Measurements from ENCODE around the gene ZFYVE28. TPM values are rescaled to one million over a fixed set of nuclear protein-coding genes. Genes with fewer than 3 reads are reported as not detected.

Gene ZFYVE28
- total and polyA plus RNA-seq, 2 donors (not counting 1 experiment from before 2014, with no cell fraction given), result 5.8 to 12.1 TPM

GRCh38 chr4:2395038-2395437 lies 23.4 kb downstream of the ZFYVE28 start:
- intact Hi-C loops (cut with micrococcal nuclease), result no loop called here
- CTCF ChIA-PET, result no interaction called here
- H2AFZ ChIP-seq (ENCODE audit: insufficient read depth, low read depth, low read length, poor library complexity, severe bottlenecking), result no peak overlapping the region
- no peak overlapping the region for H3K9ac ChIP-seq (ENCODE audit: low read length)
- no peaks in the 10 kb centered on the region for H3K79me2 ChIP-seq (ENCODE audit: control insufficient read depth, insufficient read depth, low read length)
- peaks cover 17 to 25% of the 10 kb centered on the region in 2 donors for H3K4me1 ChIP-seq (ENCODE audit: control insufficient read depth in 2 of 2, insufficient read depth in 2 of 2, low read length in 2 of 2)
- POLR2A ChIA-PET, result no interaction called here
- H3K27ac ChIP-seq (ENCODE audit: low read length in 2 of 2), result no peak overlapping the region
- H3K9me3 ChIP-seq (ENCODE audit: control extremely low read depth in 1 of 3, control insufficient read depth in 2 of 3, insufficient read depth in 1 of 3, low read length in 2 of 3), result no peaks in the 10 kb centered on the region
- H3K4me3 ChIP-seq (ENCODE audit: control extremely low read depth in 1 of 5, extremely low read depth in 1 of 5, insufficient read depth in 1 of 5, low read depth in 2 of 5, low read length in 4 of 5), result no peak overlapping the region
- WGBS (ENCODE audit: insufficient coverage), result 88% methylated on average over 9 of the region's 9 CpGs
- peak overlapping the region; percentile 88 for H3K4me3 Mint-ChIP-seq
- no peak for ATAC-seq (ENCODE audit: low read depth)
- DNase-seq, result no peak
- peaks cover 0 to 21% (median 5%) of the 10 kb centered on the region in 4 experiments for H3K27me3 ChIP-seq (replicated peaks in 1 of 4; ENCODE audit: control extremely low read depth in 1 of 4, control insufficient read depth in 3 of 4, insufficient read depth in 4 of 4, low read length in 3 of 4)
- TF ChIP-seq EZH2 (IDR thresholded peaks at IDR 0.05; ENCODE audit: borderline replicate concordance, insufficient read depth, low read depth, low read length, poor library complexity, severe bottlenecking) (no peak), CTCF (IDR thresholded peaks at IDR 0.05) (no peak)
- no peaks in the 10 kb centered on the region for H3K36me3 ChIP-seq (replicated peaks in 1 of 2; ENCODE audit: control extremely low read depth in 1 of 2, control insufficient read depth in 1 of 2, extremely low read depth in 1 of 2, insufficient read depth in 2 of 2, low read length in 1 of 2)
- H3K27ac Mint-ChIP-seq, result peak overlapping the region; percentile 32
- no peaks in the 10 kb centered on the region for H3K9me3 Mint-ChIP-seq (ENCODE audit: insufficient read depth)
- no peaks in the 10 kb centered on the region for H4K20me1 ChIP-seq (ENCODE audit: control insufficient read depth, insufficient read depth, low read length, poor library complexity, severe bottlenecking)
- H3K4me2 ChIP-seq (replicated peaks; ENCODE audit: low read depth, low read length, poor library complexity, severe bottlenecking), result no peak overlapping the region
- H3K27me3 Mint-ChIP-seq, result peaks cover 14% of the 10 kb centered on the region
- H3K4me1 Mint-ChIP-seq, result peaks cover 40% of the 10 kb centered on the region

- DNase-seq (no peak), ATAC-seq (ENCODE audit: low read depth) (no peak)
- H3K9me3 Mint-ChIP-seq (ENCODE audit: insufficient read depth), result no peaks in the 10 kb centered on the region
- Histone ChIP-seq H3K27ac (ENCODE audit: low read length in 2 of 2) (no peak overlapping the region), H3K4me3 (ENCODE audit: control extremely low read depth in 1 of 5, extremely low read depth in 1 of 5, insufficient read depth in 1 of 5, low read depth in 2 of 5, low read length in 4 of 5) (no peak overlapping the region), H3K9ac (ENCODE audit: low read length) (no peak overlapping the region), H2AFZ (ENCODE audit: insufficient read depth, low read depth, low read length, poor library complexity, severe bottlenecking) (no peak overlapping the region), H3K9me3 (ENCODE audit: control extremely low read depth in 1 of 3, control insufficient read depth in 2 of 3, insufficient read depth in 1 of 3, low read length in 2 of 3) (no peaks in the 10 kb centered on the region), H4K20me1 (ENCODE audit: control insufficient read depth, insufficient read depth, low read length, poor library complexity, severe bottlenecking) (no peaks in the 10 kb centered on the region), H3K36me3 (replicated peaks in 1 of 2; ENCODE audit: control extremely low read depth in 1 of 2, control insufficient read depth in 1 of 2, extremely low read depth in 1 of 2, insufficient read depth in 2 of 2, low read length in 1 of 2) (no peaks in the 10 kb centered on the region), H3K4me1 (ENCODE audit: control insufficient read depth in 2 of 2, insufficient read depth in 2 of 2, low read length in 2 of 2) (peaks cover 17 to 25% of the 10 kb centered on the region in 2 donors), H3K4me2 (replicated peaks; ENCODE audit: low read depth, low read length, poor library complexity, severe bottlenecking) (no peak overlapping the region), H3K79me2 (ENCODE audit: control insufficient read depth, insufficient read depth, low read length) (no peaks in the 10 kb centered on the region), H3K27me3 (replicated peaks in 1 of 4; ENCODE audit: control extremely low read depth in 1 of 4, control insufficient read depth in 3 of 4, insufficient read depth in 4 of 4, low read length in 3 of 4) (peaks cover 0 to 25% (median 6%) of the 10 kb centered on the region in 4 experiments)
- 97% methylated on average over 16 of the region's 17 CpGs for WGBS (ENCODE audit: insufficient coverage)
- peak overlapping the region; percentile 82 for H3K27ac Mint-ChIP-seq
- intact Hi-C loops (cut with micrococcal nuclease), result no loop called here
- H3K4me3 Mint-ChIP-seq, result peak overlapping the region; percentile 88
- H3K27me3 Mint-ChIP-seq, result peaks cover 16% of the 10 kb centered on the region
- TF ChIP-seq EZH2 (IDR thresholded peaks at IDR 0.05; ENCODE audit: borderline replicate concordance, insufficient read depth, low read depth, low read length, poor library complexity, severe bottlenecking) (no peak), CTCF (IDR thresholded peaks at IDR 0.05) (no peak)
- ChIA-PET CTCF (interaction anchor here (1.1 to 2.1 kb wide), 3 partner anchors 8 to 175 kb away, joined by 3 to 9 read pairs (median 3); no protein-coding TSS in a partner anchor), POLR2A (no interaction called here)
- peaks cover 43% of the 10 kb centered on the region for H3K4me1 Mint-ChIP-seq
These were observed 23.9 kb downstream of the ZFYVE28 start for GRCh38 chr4:2394528-2394927.

Data from B cell (primary cell).